ENCODE data around the gene MLXIP. TPM values are rescaled to one million over a fixed set of nuclear protein-coding genes. Genes with fewer than 3 reads are reported as not detected.

MLXIP gene
- total and polyA plus RNA-seq, 2 donors (not counting 3 experiments of a cell fraction or from before 2014, with no cell fraction given), result 22.0 to 72.5 TPM

DNA sequence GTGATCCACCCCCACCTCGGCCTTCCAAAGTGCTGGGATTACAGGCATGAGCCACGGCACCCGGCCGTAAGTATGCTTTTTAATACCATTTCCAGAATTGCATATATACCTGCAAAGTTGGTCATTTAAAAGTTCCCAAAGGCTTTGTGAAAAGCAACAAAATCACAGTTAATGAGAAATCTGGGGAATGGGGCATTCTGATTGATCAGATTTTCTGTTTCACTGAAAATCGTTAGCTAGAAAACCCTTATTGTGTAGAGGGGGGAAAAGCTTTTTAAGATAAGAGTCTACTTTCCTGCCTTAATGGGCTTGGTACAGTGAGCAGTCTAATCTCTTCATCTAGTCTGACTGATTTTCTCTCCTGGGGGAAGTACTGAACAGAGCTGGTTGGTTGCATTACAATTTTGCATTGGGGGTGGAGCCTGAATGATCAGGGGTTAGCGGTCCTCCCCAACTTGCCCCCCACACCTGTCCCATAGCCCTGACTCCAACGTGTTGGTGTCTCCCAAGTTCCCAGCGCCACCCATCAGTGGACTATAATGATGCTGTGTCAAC, 71.6 kb downstream of the MLXIP start:
- Histone ChIP-seq H3K79me2 (ENCODE audit: control insufficient read depth, insufficient read depth, low read length) (no peaks in the 10 kb centered on the region), H3K4me2 (ENCODE audit: insufficient read depth, low read length) (no peak overlapping the region), H3K9ac (replicated peaks; ENCODE audit: extremely low read depth, insufficient read depth, low read length) (no peak overlapping the region), H3K27me3 (ENCODE audit: control insufficient read depth in 2 of 2, insufficient read depth in 2 of 2, low read length in 2 of 2) (no peaks in the 10 kb centered on the region), H4K20me1 (replicated peaks; ENCODE audit: control insufficient read depth, extremely low read depth, insufficient read depth, low read length) (no peaks in the 10 kb centered on the region), H3K4me3 (replicated peaks in 1 of 3; ENCODE audit: insufficient read depth in 1 of 3, low read depth in 1 of 3, low read length in 3 of 3) (no peak overlapping the region), H3K9me1 (replicated peaks; ENCODE audit: control insufficient read depth, extremely low read depth, insufficient read depth, low read length) (no peaks in the 10 kb centered on the region), H3K9me3 (replicated peaks; ENCODE audit: control insufficient read depth, insufficient read depth, low read length) (no peaks in the 10 kb centered on the region), H2AFZ (ENCODE audit: low read depth, low read length) (no peak overlapping the region), H3K4me1 (ENCODE audit: control insufficient read depth, extremely low read depth, insufficient read depth, low read length) (no peaks in the 10 kb centered on the region), H3K36me3 (ENCODE audit: control insufficient read depth in 2 of 2, extremely low read depth in 1 of 2, insufficient read depth in 2 of 2, low read length in 2 of 2) (no peaks in the 10 kb centered on the region), H3K27ac (ENCODE audit: insufficient read depth, low read depth, low read length) (no peak overlapping the region)
- dilution Hi-C loops (cut with MboI; ENCODE audit: extremely low pct_ligation_motif_present, low sequenced_read_pairs), result no loop called here
- intact Hi-C loops (cut with micrococcal nuclease), result no loop called here
- DNase-seq (ENCODE audit: low read depth, low spot score) (no peak), FAIRE-seq (no peak)
- no TSS peak for BruUV-seq (replicated peaks)
- TF ChIP-seq POLR2A (IDR thresholded peaks at IDR 0.05; ENCODE audit: low read depth, low read length), result no peak
- no peak for TF ChIP-seq EZH2 (IDR thresholded peaks at IDR 0.05; ENCODE audit: borderline replicate concordance, low read depth, low read length, severe bottlenecking)
- TF ChIP-seq MAX (IDR thresholded peaks at IDR 0.05; ENCODE audit: insufficient read depth, insufficient read length), result no peak
- TF ChIP-seq JUN (IDR thresholded peaks at IDR 0.05; ENCODE audit: borderline replicate concordance, insufficient read depth, insufficient read length, low read depth), result no peak
- TF ChIP-seq MYC (IDR thresholded peaks at IDR 0.05; ENCODE audit: low read depth, low read length), result no peak
- no peak for TF ChIP-seq CTCF (IDR thresholded peaks at IDR 0.05; ENCODE audit: extremely low read depth in 1 of 2, insufficient read depth in 1 of 2, low read depth in 1 of 2, low read length in 2 of 2)
- no peak for TF ChIP-seq FOS (IDR thresholded peaks at IDR 0.05; ENCODE audit: borderline replicate concordance, insufficient read depth, low read length)
- no peak for TF ChIP-seq GATA2 (IDR thresholded peaks at IDR 0.05; ENCODE audit: insufficient read depth, insufficient read length, low read depth, low read length)
- TF ChIP-seq POLR2AphosphoS5 (IDR thresholded peaks at IDR 0.05; ENCODE audit: insufficient read depth, low read depth, low read length), result no peak
- CTCF ChIA-PET, result no interaction called here
- POLR2A ChIA-PET, result no interaction called here

Data from endothelial cell of umbilical vein (primary cell).